Bronchial epithelial cell (primary cell): ENCODE results near the gene PABPC3. TPM values are rescaled to one million over a fixed set of nuclear protein-coding genes. Genes with fewer than 3 reads are reported as not detected.

ENCODE experiments used
- DNase-seq: peaks from one replicate; pipeline ENCODE4 v3.0.0-alpha.2; 2010; ENCODE audit warnings: low read depth
- FAIRE-seq: peaks from 2 replicates; lab custom pipeline; 2011; peaks lifted over from hg19 to GRCh38; lab: Jason Lieb, UNC
- H3K27me3 ChIP-seq: 2 replicates; pipeline ENCODE4 v1.5.1; 2011; ENCODE audit warnings: low read length; ENCODE audit not compliant: control insufficient read depth, insufficient read depth
- H3K36me3 ChIP-seq: 2 replicates; pipeline ENCODE4 v1.5.1; 2011; ENCODE audit warnings: low read length; ENCODE audit not compliant: control insufficient read depth, insufficient read depth
- H3K4me3 ChIP-seq: 2 replicates; pipeline ENCODE4 v1.5.1; 2011; ENCODE audit warnings: mild to moderate bottlenecking, low read depth, low read length, control low read depth
- CTCF ChIP-seq: IDR thresholded peaks from 2 replicates; pipeline ENCODE4 v1.5.1; 2011; ENCODE audit warnings: mild to moderate bottlenecking, moderate library complexity, low read length, control low read depth, inconsistent platforms; ENCODE audit not compliant: insufficient read depth, severe bottlenecking
- total RNA-seq: library from RNA; depleted of rRNA; stranded (reverse); fragments of >200 nt; gene quantifications from 2 replicates; pipeline ENCODE4 v1.2.1, GENCODE V29; 2014

PABPC3 gene
- total RNA-seq, 1 donor from 2014 or later: under 0.01 TPM

GRCh38 chr13:25130944-25131343, 35.0 kb downstream of the PABPC3 start:
- TF ChIP-seq CTCF: no peak
- no peak overlapping the region for H3K4me3 ChIP-seq
- no peaks in the 10 kb centered on the region for H3K27me3 ChIP-seq
- H3K36me3 ChIP-seq: no peaks in the 10 kb centered on the region
- no peak for DNase-seq
- FAIRE-seq: no peak

- no peak for FAIRE-seq
Measured at GRCh38 chr13:25131881-25132420, 36.0 kb downstream of the PABPC3 start.

GRCh38 chr13:25132751-25133390, 36.9 kb downstream of the PABPC3 start:
- Histone ChIP-seq H3K36me3 (no peaks in the 10 kb centered on the region), H3K4me3 (no peak overlapping the region), H3K27me3 (peaks cover 2% of the 10 kb centered on the region)
- TF ChIP-seq CTCF: no peak
- no peak for DNase-seq
- FAIRE-seq: no peak

More at GRCh38 chr13:25131881-25132420, 36.0 kb downstream of the PABPC3 start:
- Histone ChIP-seq H3K36me3 (no peaks in the 10 kb centered on the region), H3K4me3 (no peak overlapping the region), H3K27me3 (no peaks in the 10 kb centered on the region)
- no peak for DNase-seq
- TF ChIP-seq CTCF: no peak

GRCh38 chr13:25135896-25136295, 40.0 kb downstream of the PABPC3 start:
- no peak overlapping the region for H3K4me3 ChIP-seq
- no peak for DNase-seq
- TF ChIP-seq CTCF: no peak
- no peak for FAIRE-seq
- no peaks in the 10 kb centered on the region for H3K36me3 ChIP-seq
- peaks cover 2% of the 10 kb centered on the region for H3K27me3 ChIP-seq

GRCh38 chr13:25136880-25137787, 41.2 kb downstream of the PABPC3 start:
- DNase-seq (no peak), FAIRE-seq (no peak)
- Histone ChIP-seq H3K4me3 (no peak overlapping the region), H3K27me3 (peaks cover 2% of the 10 kb centered on the region), H3K36me3 (no peaks in the 10 kb centered on the region)
- TF ChIP-seq CTCF: no peak
